GM12872 (cell line): ENCODE measurements around the gene THSD7B.

Experiments used
- TF ChIP-seq, protein P1 (sequence below): IDR thresholded peaks from 3 replicates; pipeline ENCODE4 v1.5.1; 2011; ENCODE audit warnings: low read depth, mild to moderate bottlenecking, low read length, moderate library complexity; ENCODE audit not compliant: insufficient read depth

Gene THSD7B

DNA sequence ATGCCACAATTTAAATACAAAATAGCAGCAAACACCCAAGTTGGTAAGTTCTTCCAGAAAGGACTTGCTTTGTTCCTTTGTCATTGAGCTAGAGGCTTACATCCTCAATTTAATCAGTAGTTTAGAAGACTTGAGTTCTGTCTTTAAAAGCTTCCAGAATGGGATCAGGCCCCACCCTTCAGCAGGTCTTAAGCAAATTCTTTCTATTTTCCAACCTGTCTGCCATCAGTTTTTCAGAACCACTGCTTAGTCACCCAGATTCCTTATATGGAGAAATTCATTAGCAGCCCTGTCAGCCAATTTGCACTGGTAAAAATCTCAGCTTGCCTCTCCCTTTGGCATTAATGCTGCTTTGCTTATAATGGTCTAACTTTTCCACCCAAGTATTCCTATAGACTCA is 935.3 kb downstream of the THSD7B start:
- TF ChIP-seq, protein P1, sequence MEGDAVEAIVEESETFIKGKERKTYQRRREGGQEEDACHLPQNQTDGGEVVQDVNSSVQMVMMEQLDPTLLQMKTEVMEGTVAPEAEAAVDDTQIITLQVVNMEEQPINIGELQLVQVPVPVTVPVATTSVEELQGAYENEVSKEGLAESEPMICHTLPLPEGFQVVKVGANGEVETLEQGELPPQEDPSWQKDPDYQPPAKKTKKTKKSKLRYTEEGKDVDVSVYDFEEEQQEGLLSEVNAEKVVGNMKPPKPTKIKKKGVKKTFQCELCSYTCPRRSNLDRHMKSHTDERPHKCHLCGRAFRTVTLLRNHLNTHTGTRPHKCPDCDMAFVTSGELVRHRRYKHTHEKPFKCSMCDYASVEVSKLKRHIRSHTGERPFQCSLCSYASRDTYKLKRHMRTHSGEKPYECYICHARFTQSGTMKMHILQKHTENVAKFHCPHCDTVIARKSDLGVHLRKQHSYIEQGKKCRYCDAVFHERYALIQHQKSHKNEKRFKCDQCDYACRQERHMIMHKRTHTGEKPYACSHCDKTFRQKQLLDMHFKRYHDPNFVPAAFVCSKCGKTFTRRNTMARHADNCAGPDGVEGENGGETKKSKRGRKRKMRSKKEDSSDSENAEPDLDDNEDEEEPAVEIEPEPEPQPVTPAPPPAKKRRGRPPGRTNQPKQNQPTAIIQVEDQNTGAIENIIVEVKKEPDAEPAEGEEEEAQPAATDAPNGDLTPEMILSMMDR: no peak

DNA sequence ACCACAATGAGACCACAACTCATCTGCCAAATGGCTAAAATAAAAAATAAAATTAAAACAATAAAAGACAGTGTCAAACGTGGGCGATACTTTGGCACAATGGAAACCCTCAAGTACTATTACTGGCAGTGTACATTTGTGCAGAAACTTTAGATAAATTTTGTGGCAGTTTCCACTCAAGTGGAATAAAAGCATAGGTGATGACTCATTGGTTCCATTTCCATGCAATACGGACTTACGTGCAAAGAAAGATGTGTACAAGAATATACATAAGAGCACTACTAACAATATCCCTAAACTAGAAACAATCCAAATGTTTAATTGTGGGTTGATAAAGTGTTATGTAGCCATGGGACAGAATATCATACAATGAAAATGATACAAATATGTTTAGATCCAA is 940.0 kb downstream of the THSD7B start:
- TF ChIP-seq, protein P1: no peak

DNA sequence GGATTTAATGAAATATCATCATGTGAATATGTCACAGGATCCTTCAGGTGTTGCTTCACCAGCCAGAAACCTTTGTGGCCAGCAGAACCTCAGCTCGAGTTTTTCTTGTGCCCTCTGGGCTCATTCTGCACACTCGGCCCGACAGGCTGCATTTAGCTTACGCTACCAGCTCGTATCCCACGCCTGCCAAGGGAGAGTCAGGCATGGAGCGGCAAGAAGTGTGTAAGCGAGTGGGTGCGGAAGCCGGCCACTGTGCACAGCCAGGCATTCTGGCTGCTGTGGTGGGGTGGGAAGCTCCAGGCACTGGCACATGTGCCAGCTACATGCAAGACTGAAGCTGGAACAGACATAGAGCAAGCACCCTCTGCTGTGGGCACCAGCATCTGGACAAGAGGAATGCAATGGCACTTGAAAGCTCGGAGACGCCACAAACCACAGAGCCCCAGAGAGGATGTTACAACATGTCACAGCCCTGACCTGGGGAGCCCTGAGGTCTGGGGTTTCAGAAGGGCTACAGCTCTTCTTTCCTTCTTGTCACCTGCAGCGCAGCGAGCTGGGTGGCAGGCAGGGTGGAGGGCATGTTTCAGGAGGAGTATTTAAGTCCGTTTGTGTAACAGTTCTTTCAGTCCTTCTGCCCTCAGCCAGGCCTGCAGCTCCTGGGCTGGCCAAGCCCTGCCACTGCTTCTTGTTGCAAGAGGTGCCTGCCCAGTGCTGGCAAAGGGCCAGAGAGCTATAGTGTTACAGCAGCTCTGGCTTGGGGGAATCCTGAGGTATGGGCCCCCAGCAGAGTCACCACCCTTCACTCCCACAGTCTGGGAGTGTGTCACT is 941.7 kb downstream of the THSD7B start:
- TF ChIP-seq, protein P1: no peak

DNA sequence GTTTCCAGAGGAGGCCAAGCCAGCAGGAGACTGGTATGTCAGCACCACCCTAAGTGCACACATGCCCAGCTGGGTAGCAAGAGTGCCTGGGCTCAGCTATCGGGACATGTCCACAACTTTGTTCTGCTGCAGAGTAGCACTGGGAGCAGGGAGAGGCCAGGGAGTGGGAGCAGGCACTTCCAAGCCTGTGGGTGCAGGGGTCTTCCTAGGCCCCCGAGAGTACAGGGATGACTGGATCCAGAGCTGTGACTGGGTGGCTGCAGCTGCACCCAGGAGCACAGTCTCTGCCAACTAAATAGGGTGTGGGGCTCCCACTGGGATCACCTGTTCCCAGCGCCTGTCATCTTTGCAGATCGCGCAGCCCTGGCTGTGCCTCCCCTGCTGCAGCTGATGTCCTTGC is 943.0 kb downstream of the THSD7B start:
- TF ChIP-seq, protein P1: no peak

DNA sequence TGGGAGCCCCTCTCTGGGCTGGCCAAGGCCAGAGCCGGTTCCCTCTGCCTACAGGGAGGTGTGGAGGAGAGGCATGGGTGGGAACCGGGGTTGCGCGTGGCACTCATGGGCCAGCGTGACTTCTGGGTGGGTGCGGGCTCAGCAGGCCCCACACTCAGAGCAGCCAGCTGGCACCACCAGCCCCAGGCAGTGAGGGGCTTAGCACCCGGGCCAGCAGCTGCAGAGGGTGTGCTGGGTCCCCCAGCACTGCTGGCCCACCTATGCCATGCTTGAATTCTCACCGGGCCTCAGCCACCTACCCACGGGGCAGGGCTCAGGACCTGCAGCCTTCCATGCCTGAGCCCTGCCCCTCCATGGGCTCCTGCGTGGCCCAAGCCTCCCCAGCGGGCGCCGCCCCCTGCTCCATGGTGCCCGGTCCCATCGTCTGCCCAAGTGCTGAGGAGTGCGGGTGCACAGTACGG is 950.4 kb downstream of the THSD7B start:
- TF ChIP-seq, protein P1: no peak

DNA sequence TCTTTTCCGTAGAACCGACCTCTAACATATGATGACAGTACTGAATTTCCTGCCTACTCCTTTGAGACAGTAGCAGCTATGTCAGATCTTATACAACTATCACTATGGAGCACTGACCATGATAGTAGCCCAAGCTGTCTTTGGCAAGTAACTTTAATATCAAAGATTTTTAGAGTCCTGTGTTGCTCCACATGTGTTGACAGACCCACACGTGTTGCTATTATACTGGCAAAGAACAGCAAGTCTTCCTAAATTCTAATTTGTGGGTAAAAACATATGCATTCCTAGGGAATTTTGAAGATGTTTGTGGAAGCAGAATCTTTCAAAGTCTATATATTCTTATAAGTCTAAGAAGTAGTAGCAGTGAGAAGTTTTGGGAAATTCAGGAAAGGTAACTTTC is 953.4 kb downstream of the THSD7B start:
- TF ChIP-seq, protein P1: no peak

DNA sequence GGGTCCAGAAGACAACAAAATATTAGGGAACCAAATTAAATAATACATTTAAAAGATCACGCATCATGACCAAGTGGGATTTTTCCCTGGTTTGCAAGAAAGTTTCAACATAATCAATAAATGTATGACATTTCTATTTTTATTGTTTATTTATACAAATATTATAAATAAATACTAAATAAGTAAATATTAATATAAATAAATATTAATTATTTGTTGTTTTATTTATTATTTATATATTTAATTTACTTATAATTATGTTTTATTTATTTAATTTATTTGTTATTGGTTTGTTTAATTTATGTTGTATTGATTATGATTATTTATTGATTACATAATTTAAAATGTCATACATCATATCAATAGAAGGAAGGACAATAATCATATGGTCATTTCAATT is 956.4 kb downstream of the THSD7B start:
- TF ChIP-seq, protein P1: no peak
